ENCODE measurements around the gene CDK5RAP3. TPM values are rescaled to one million over a fixed set of nuclear protein-coding genes. Genes with fewer than 3 reads are reported as not detected.

Gene CDK5RAP3
- polyA plus RNA-seq, 1 donor from 2014 or later, result 343 TPM

GRCh38 chr17:47942568-47942967 is 28.3 kb upstream of the CDK5RAP3 start:
- Histone ChIP-seq H3K27me3 (ENCODE audit: insufficient read depth, low read depth, low read length) (no peaks in the 10 kb centered on the region), H3K9me2 (ENCODE audit: insufficient read depth, low read length) (no peaks in the 10 kb centered on the region), H3K79me2 (replicated peaks; ENCODE audit: insufficient read depth, low read length) (no peaks in the 10 kb centered on the region), H3K4me2 (ENCODE audit: low read length) (no peak overlapping the region), H4K20me1 (ENCODE audit: insufficient read depth) (no peaks in the 10 kb centered on the region), H3K4me3 (ENCODE audit: low read length) (no peak overlapping the region), H3K9me3 (ENCODE audit: low read length) (no peaks in the 10 kb centered on the region), H2AFZ (ENCODE audit: low read depth, low read length) (no peak overlapping the region), H3K9ac (ENCODE audit: low read length) (no peak overlapping the region), H3K36me3 (ENCODE audit: insufficient read depth, low read length) (no peaks in the 10 kb centered on the region), H3K27ac (ENCODE audit: low read length) (no peak overlapping the region), H3F3A (ENCODE audit: insufficient read depth, low read length, poor library complexity, severe bottlenecking) (no peaks in the 10 kb centered on the region)
- TF ChIP-seq TAF1 (IDR thresholded peaks at IDR 0.05; ENCODE audit: low read depth) (no peak), SMC3 (conservative IDR thresholded peaks at IDR 0.05; ENCODE audit: poor library complexity) (no peak), CTCF (IDR thresholded peaks at IDR 0.05; ENCODE audit: poor library complexity, severe bottlenecking) (no peak), POLR2AphosphoS5 (IDR thresholded peaks at IDR 0.05) (no peak), EP300 (conservative IDR thresholded peaks at IDR 0.05; ENCODE audit: poor library complexity, severe bottlenecking) (no peak), MXI1 (conservative IDR thresholded peaks at IDR 0.05; ENCODE audit: poor library complexity, severe bottlenecking) (no peak), EZH2 (IDR thresholded peaks at IDR 0.05; ENCODE audit: borderline replicate concordance, insufficient read depth, low read length, poor library complexity, severe bottlenecking) (no peak), REST (IDR thresholded peaks at IDR 0.05; ENCODE audit: borderline replicate concordance) (no peak), RAD21 (conservative IDR thresholded peaks at IDR 0.05) (no peak)

GRCh38 chr17:47945080-47945479 is 25.8 kb upstream of the CDK5RAP3 start:
- Histone ChIP-seq H3K9me2 (ENCODE audit: insufficient read depth, low read length) (no peaks in the 10 kb centered on the region), H3K27me3 (ENCODE audit: insufficient read depth, low read depth, low read length) (no peaks in the 10 kb centered on the region), H3K4me3 (ENCODE audit: low read length) (no peak overlapping the region), H3F3A (ENCODE audit: insufficient read depth, low read length, poor library complexity, severe bottlenecking) (no peaks in the 10 kb centered on the region), H2AFZ (ENCODE audit: low read depth, low read length) (no peak overlapping the region), H3K9ac (ENCODE audit: low read length) (no peak overlapping the region), H3K27ac (ENCODE audit: low read length) (no peak overlapping the region), H3K4me2 (ENCODE audit: low read length) (no peak overlapping the region), H4K20me1 (ENCODE audit: insufficient read depth) (no peaks in the 10 kb centered on the region), H3K9me3 (ENCODE audit: low read length) (no peaks in the 10 kb centered on the region), H3K36me3 (ENCODE audit: insufficient read depth, low read length) (no peaks in the 10 kb centered on the region), H3K79me2 (replicated peaks; ENCODE audit: insufficient read depth, low read length) (no peaks in the 10 kb centered on the region)
- TF ChIP-seq EP300 (conservative IDR thresholded peaks at IDR 0.05; ENCODE audit: poor library complexity, severe bottlenecking), result no peak
- TF ChIP-seq REST (IDR thresholded peaks at IDR 0.05; ENCODE audit: borderline replicate concordance), result no peak
- no peak for TF ChIP-seq EZH2 (IDR thresholded peaks at IDR 0.05; ENCODE audit: borderline replicate concordance, insufficient read depth, low read length, poor library complexity, severe bottlenecking)
- TF ChIP-seq CTCF (IDR thresholded peaks at IDR 0.05; ENCODE audit: poor library complexity, severe bottlenecking), result no peak
- no peak for TF ChIP-seq RAD21 (conservative IDR thresholded peaks at IDR 0.05)
- TF ChIP-seq TAF1 (IDR thresholded peaks at IDR 0.05; ENCODE audit: low read depth), result no peak
- no peak for TF ChIP-seq POLR2AphosphoS5 (IDR thresholded peaks at IDR 0.05)
- no peak for TF ChIP-seq SMC3 (conservative IDR thresholded peaks at IDR 0.05; ENCODE audit: poor library complexity)
- no peak for TF ChIP-seq MXI1 (conservative IDR thresholded peaks at IDR 0.05; ENCODE audit: poor library complexity, severe bottlenecking)
